Measurements from ENCODE around the gene PCDH17.
A peak's percentile ranks its signal among the peaks of the same experiment; 100 is the strongest.

Gene PCDH17, protein sequence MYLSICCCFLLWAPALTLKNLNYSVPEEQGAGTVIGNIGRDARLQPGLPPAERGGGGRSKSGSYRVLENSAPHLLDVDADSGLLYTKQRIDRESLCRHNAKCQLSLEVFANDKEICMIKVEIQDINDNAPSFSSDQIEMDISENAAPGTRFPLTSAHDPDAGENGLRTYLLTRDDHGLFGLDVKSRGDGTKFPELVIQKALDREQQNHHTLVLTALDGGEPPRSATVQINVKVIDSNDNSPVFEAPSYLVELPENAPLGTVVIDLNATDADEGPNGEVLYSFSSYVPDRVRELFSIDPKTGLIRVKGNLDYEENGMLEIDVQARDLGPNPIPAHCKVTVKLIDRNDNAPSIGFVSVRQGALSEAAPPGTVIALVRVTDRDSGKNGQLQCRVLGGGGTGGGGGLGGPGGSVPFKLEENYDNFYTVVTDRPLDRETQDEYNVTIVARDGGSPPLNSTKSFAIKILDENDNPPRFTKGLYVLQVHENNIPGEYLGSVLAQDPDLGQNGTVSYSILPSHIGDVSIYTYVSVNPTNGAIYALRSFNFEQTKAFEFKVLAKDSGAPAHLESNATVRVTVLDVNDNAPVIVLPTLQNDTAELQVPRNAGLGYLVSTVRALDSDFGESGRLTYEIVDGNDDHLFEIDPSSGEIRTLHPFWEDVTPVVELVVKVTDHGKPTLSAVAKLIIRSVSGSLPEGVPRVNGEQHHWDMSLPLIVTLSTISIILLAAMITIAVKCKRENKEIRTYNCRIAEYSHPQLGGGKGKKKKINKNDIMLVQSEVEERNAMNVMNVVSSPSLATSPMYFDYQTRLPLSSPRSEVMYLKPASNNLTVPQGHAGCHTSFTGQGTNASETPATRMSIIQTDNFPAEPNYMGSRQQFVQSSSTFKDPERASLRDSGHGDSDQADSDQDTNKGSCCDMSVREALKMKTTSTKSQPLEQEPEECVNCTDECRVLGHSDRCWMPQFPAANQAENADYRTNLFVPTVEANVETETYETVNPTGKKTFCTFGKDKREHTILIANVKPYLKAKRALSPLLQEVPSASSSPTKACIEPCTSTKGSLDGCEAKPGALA (N-terminal part only)

DNA sequence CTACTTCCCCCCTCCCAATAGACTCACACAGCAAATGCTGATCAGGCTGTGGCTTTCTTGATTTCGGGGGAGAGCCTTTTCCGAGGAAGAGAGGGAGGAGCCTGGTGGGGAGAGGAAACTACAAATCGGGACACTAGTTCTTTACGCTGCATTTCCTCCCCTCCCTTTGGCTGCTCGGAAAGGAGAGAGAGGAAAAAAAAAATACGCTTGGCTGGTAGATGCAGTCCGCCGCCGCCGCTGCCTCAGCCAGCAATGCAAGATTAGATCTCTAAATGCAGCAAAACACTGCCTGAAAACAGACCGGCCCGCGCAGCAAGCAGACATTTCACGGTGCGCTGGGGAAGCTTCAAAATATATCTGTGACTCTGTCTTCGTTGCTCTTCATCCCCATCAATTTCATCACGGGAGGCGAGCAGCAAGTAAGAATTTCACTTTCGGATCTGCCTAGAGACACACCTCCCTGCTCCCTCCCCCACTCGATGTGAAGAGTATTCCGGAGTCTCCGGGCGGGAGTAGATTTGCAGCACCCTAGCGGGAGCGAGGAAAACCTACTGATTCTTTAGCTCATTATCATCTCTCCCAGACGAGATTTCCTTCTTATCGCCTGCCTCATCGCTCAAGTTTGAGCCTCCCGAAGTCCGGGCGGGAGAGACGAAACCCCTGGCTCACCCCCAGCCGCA is at the start of gene PCDH17:
Gene PCDH17, plus strand, starts transcription at position 149 of the 680 bp plus-strand sequence. CDS start 803 bp downstream, outside the sequence.
- DNase-seq = peak; percentile 22

DNA sequence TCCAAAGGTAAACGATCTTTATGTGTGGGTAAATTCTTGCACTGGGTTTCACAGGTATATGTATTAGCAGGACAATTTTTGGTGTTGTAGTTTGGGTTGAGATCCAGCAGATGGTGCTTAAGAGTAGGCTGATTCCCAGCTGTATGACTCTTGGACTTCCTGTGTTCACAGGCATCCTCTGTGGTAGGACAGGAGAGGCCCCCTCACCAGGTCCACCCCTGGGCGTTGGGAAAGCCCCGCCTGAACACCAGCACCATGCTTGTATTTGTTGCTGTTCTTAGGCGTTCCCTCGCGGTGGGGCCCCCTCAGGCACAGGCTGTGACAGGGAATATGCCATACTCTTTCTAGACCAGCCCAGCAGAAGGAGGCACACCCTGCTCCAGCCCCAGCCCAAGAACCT is 49.5 kb upstream of the PCDH17 start:
- DNase-seq = no peak

DNA sequence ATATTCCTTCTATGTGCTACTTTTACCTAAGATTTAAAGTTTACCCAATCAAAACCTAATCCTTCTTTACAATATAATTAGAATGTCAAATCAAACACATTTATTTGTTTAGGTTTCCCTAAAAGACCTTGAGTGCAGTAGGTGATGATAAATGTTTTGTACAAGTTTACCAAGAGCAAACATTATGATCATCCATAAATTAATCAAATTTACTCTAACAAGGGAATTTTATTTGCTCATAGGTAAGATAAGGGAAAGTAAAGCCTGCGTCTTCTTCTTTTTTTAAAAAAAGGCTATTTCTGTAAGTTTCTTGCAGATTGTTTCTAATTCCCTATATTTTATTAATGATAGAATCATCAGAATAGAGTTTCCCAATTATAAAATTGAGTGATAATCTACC is 48.0 kb upstream of the PCDH17 start:
- no peak for DNase-seq

DNA sequence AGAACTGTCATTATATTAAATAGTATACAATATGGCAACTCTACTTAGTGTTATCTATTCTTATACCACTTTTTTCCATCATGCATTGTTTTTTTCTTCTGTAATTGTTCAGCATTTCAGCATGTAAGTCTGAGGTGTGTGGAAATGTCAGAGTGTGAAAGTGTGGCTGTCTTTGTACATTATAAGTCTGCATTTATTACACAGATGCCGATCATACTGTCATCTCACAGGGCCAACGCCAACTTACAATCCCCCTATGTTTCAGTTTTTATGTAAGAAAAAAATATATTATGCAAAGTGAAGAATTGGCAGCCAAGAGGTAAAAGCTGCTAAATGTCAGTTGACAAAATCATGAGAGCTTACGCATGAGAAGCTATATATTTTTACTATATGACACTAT is 42.9 kb upstream of the PCDH17 start:
- no peak for DNase-seq

DNA sequence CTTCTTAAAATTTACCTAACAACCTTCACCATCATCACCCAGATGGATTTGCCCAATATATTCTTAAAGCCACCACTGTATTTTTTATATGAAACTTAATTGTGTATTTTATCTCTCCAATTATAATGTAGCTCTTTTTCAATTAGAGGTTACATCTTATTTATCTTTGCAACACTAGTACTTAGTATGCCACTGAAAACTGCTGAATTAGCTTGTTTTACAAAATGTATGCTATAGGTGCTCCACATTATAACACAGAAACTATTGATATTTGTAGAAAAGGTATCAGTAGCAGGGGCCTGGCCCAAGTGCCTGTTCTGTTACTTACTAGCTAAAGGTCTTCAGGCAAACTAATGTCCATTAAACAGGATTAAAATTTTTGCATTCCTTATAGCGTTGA is 35.8 kb upstream of the PCDH17 start:
- no peak for DNase-seq

DNA sequence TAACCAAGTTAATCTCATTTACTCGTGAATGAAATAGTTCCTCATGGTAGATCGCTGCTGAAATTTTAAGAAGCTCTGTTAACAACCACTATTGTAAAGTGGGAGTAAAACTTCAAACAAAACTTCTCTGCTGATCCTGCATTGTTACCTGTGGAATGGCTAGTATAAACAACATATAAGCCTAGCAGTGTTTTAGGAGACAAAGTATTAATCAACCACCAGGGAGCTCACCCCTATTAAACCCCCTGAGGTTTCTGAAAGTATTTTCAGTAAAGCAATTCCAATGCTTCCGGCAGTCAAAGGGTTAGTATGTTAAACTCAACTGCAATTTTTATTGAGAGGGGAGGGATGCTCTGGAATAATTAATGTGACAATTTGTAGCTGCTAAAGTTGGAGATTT is 30.0 kb upstream of the PCDH17 start:
- no peak for DNase-seq

DNA sequence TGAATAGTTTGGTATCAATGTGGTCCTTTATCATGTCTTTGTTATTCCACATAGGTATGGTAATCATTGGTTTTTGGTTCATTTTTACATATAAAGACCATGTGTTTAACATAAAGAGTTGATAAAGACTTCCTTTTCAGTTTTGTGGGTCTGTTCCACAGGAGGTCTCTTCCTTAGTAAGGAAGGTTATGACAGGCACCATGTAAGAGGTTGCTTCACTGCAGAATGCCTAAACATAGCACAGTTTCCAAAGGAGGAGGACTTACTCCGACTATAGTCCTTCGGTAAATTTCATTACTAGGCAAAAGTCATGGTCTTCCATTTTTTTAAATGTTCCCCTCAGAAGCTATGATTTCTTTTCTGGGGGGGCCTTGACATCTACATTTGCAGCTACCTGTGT is 27.1 kb upstream of the PCDH17 start:
- no peak for DNase-seq

DNA sequence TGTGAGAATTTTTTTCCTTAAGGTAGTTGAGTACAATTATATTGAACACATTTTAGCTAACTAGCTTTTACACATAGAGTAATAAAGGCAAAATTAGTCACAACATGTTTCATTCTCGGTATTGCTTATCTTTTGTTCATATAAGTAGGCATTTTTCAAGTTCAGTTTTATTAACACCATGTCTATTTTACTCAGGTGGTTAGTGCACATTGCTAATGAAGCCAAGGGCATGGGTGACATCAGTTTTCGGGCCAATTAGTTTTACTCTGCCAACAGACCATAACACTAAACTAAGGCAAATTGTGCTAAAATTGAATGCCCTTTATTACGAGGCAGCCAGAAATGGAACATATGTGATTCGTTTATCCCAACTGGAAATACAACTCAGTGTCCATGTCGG is 19.6 kb upstream of the PCDH17 start:
- no peak for DNase-seq

DNA sequence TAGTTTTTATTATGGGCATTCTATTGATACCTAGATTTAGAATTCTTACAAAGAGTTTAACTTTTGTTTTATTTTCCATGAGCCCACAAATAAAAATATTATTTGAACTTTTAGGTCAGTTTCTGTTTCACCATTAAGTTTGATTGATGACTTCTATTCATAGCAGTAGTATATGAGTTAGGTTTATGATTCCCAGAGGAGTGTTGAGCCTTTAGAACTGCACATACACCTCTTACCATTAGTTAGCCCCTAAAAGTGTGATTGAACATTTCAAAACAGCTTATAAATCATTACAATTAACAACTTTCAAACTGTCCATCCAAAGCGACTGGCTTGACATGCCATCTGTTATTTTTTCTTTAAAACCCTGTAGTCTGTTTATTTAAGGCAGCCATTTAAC is 19.0 kb upstream of the PCDH17 start:
- no peak for DNase-seq

DNA sequence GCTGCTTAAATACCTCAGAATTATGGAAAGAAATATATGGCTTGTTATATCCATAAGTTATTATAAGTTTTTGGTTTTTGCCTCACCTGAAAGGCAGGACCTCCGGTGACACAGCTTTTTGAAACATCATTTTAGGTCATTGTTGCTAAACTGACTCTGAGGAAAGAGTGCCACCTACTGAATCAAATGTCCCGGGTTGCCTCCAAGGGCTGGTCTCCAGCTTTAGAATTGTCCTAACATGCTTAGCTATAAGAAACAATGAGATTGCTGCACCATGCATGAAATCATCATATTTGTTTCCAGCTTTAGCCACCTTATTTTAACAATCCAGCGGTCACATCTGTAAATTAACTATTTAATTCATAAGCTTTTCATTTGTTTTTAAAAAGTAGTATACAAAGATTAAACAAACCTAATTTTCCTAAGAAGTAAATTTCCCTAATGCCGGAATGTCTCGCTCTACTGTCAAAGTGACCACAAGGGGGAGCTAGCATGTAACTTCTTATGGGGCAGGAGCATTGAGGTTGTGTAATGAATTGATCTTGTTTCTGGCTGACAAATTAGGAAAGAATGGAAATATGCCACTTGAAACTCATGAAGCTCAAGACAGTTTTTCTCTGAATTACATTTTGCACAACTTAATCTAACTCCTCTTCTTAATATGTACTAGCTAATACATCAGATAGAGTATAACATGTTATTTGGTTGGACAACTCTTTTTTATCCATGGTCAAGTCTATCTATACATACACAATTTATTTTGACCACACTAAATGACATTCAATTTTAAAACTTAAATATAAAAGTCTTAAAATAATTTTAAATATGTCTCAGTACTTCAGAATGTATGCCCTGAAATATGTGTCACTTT is 6.7 kb upstream of the PCDH17 start:
- peak; percentile 22 for DNase-seq

DNA sequence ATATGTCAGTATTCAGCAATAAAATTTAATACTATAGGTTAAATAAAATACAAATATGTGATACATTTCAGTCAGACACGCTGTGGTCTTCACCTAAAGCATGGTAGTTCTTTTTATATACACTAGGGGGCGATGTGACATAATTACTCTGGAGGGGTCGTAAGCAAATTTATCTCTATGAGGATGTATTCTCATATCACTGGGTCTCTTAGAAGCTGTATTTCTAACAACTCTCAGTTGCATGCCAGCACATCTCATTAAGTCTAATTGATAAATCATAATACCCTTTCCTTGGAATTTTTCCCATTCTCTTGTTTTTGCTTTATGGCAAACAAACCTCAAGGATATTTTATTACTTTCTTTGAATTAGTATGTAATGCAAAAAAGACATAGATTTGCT is 3.9 kb upstream of the PCDH17 start:
- no peak for DNase-seq

DNA sequence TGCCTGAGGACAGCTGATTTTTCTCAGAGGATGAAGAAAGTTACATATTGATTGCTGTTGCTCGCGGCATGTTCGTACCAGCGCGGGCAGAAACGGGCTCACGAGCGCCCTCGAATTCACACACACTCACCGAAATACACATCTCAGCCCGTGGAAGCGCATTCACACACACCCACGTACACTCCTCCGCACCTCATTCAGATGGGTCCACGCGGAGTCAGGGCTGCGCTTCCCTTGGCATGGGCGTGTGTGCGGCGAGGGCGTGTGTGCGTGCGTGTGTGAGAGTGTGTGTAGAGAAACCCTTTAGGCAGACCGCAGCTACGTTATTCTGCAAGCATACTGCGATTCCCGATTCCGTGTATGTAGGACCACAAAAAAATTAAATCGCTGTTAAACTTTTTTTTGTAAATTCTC is 2.1 kb upstream of the PCDH17 start:
- no peak for DNase-seq

DNA sequence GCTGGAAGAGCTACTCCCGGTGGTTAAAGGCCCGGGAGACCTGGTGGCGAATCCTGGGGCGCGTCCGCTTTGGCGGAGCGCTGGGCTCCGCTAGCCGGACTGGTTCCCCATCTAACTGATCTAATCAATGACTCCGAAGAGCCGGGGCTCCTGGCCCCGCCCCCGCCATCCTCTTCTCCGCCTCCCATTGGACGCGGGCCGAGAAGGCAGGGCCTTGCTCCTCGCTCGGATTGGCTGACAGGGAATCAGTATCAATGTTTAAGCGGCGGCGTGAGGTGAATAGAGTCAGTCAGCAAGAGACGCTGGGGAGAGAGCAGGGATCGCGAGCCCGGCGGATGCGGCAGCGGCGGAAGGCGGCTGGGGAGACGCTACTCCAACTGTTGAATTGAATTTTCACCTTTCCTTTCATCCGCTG is 1.7 kb upstream of the PCDH17 start:
- DNase-seq = peak; percentile 50

DNA sequence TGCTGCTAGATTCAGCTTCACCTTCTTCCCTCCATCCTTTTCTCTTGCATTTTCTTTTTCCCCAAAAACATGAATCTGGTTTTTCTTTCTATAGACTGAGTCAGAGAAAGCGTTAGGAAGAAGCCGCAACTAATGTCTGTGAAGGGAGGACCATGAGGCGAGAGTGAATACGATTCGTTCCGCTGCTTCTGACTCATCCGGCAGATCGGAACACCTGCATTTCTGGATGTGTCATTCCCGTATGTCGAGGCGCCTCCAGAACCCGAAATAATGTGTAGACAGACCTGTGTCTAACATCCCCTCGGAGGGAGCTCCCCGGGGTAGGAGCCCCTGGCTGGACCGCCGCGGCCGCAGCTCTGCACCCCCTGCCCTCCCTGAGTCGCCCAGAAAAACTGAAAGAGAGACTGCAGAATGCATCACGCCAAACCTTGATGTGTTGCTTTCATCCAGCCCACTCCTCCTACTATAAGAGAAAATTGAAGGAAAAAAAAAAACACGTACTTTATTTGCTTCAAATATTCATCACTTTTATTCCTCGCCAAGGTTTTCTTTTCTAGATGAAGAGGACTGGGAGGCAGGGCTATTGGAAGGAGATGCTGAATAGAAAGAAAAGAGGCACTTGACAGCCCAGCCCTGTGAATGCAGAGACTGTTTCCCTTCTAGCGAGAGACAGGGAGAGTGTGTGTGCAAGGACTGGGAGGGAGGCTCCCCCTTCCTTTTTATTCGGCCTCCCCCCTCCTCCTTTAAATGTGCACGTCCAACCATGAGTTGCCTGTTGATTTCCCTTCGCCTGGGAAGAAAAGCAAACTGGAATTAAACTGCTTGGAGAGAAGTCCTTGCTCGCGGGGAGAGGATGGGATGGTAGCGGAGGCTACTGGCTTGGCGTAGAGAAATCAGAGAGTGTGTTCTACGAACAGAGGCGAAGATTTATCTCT is 616 bp upstream of the PCDH17 start:
- DNase-seq = no peak

DNA sequence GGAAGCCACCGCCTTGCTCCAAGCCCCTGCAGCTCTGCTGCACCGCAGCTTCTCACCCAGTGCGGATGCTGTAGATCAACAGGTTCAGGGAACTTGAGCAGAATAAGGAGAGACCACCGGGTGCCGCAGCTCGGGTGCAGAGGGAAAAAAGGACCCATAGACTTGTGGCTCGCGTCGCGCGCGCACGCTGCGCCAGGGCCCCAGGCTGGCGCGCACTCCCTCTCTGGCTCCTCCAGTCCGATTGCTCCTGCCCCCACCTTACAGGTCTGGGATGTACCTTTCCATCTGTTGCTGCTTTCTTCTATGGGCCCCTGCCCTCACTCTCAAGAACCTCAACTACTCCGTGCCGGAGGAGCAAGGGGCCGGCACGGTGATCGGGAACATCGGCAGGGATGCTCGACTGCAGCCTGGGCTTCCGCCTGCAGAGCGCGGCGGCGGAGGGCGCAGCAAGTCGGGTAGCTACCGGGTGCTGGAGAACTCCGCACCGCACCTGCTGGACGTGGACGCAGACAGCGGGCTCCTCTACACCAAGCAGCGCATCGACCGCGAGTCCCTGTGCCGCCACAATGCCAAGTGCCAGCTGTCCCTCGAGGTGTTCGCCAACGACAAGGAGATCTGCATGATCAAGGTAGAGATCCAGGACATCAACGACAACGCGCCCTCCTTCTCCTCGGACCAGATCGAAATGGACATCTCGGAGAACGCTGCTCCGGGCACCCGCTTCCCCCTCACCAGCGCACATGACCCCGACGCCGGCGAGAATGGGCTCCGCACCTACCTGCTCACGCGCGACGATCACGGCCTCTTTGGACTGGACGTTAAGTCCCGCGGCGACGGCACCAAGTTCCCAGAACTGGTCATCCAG is 964 bp downstream of the PCDH17 start:
- DNase-seq = no peak

DNA sequence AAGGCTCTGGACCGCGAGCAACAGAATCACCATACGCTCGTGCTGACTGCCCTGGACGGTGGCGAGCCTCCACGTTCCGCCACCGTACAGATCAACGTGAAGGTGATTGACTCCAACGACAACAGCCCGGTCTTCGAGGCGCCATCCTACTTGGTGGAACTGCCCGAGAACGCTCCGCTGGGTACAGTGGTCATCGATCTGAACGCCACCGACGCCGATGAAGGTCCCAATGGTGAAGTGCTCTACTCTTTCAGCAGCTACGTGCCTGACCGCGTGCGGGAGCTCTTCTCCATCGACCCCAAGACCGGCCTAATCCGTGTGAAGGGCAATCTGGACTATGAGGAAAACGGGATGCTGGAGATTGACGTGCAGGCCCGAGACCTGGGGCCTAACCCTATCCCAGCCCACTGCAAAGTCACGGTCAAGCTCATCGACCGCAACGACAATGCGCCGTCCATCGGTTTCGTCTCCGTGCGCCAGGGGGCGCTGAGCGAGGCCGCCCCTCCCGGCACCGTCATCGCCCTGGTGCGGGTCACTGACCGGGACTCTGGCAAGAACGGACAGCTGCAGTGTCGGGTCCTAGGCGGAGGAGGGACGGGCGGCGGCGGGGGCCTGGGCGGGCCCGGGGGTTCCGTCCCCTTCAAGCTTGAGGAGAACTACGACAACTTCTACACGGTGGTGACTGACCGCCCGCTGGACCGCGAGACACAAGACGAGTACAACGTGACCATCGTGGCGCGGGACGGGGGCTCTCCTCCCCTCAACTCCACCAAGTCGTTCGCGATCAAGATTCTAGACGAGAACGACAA is 1.8 kb downstream of the PCDH17 start:
- peak; percentile 22 for DNase-seq

DNA sequence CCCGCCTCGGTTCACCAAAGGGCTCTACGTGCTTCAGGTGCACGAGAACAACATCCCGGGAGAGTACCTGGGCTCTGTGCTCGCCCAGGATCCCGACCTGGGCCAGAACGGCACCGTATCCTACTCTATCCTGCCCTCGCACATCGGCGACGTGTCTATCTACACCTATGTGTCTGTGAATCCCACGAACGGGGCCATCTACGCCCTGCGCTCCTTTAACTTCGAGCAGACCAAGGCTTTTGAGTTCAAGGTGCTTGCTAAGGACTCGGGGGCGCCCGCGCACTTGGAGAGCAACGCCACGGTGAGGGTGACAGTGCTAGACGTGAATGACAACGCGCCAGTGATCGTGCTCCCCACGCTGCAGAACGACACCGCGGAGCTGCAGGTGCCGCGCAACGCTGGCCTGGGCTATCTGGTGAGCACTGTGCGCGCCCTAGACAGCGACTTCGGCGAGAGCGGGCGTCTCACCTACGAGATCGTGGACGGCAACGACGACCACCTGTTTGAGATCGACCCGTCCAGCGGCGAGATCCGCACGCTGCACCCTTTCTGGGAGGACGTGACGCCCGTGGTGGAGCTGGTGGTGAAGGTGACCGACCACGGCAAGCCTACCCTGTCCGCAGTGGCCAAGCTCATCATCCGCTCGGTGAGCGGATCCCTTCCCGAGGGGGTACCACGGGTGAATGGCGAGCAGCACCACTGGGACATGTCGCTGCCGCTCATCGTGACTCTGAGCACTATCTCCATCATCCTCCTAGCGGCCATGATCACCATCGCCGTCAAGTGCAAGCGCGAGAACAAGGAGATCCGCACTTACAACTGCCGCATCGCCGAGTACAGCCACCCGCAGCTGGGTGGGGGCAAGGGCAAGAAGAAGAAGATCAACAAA is 2.6 kb downstream of the PCDH17 start:
- no peak for DNase-seq

DNA sequence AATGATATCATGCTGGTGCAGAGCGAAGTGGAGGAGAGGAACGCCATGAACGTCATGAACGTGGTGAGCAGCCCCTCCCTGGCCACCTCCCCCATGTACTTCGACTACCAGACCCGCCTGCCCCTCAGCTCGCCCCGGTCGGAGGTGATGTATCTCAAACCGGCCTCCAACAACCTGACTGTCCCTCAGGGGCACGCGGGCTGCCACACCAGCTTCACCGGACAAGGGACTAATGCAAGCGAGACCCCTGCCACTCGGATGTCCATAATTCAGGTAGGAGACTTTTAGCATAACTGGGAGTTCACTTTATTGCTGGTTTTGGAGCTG is 3.3 kb downstream of the PCDH17 start:
- DNase-seq = no peak

All from stimulated activated CD8-positive, alpha-beta memory T cell treated with anti-CD3 and anti-CD28 coated beads, Interleukin-4, amount 100 ng/mL, for 48 hours (primary cell).